IPS-NIHi11 (cell line): Measurements from ENCODE around the gene CD99L2.
"Not testable (repeated sequence)": the region's sequence is repeated elsewhere in the genome, so short reads cannot be mapped to it uniquely, and the experiment has no call there.

ENCODE experiments used
- DNase-seq: peaks from one replicate; pipeline ENCODE4 v3.0.0; 2012; ENCODE audit warnings: mixed read lengths, low spot score

Gene CD99L2

GRCh38 chrX:150896632-150897031 lies 1.8 kb downstream of the CD99L2 start:
- DNase-seq = no peak

- no peak for DNase-seq
These were observed 4.5 kb downstream of the CD99L2 start for GRCh38 chrX:150893936-150894335.

GRCh38 chrX:150889131-150889530 lies 9.3 kb downstream of the CD99L2 start:
- no peak for DNase-seq

GRCh38 chrX:150887906-150888465 lies 10.5 kb downstream of the CD99L2 start:
- DNase-seq = no peak

GRCh38 chrX:150887268-150887667 lies 11.2 kb downstream of the CD99L2 start:
- not testable (repeated sequence) for DNase-seq

GRCh38 chrX:150886381-150886780 lies 12.1 kb downstream of the CD99L2 start:
- no peak for DNase-seq

GRCh38 chrX:150880808-150881165 lies 17.7 kb downstream of the CD99L2 start:
- DNase-seq = no peak

GRCh38 chrX:150879855-150880807 lies 18.3 kb downstream of the CD99L2 start:
- no peak for DNase-seq

- not testable (repeated sequence) for DNase-seq
These were observed 22.8 kb downstream of the CD99L2 start for GRCh38 chrX:150875621-150876020.

GRCh38 chrX:150874448-150874847 lies 24.0 kb downstream of the CD99L2 start:
- DNase-seq = no peak

GRCh38 chrX:150873616-150874015 lies 24.9 kb downstream of the CD99L2 start:
- no peak for DNase-seq

- no peak for DNase-seq
These were observed 25.6 kb downstream of the CD99L2 start for GRCh38 chrX:150872773-150873336.

- no peak for DNase-seq
These were observed 27.1 kb downstream of the CD99L2 start for GRCh38 chrX:150871341-150871811.

- no peak for DNase-seq
These were observed 27.8 kb downstream of the CD99L2 start for GRCh38 chrX:150870487-150871340.

- DNase-seq = no peak
These were observed 28.4 kb downstream of the CD99L2 start for GRCh38 chrX:150870029-150870428.

- DNase-seq = no peak
These were observed 29.0 kb downstream of the CD99L2 start for GRCh38 chrX:150869450-150869849.

- DNase-seq = no peak
These were observed 29.8 kb downstream of the CD99L2 start for GRCh38 chrX:150868625-150869024.

- no peak for DNase-seq
These were observed 34.3 kb downstream of the CD99L2 start for GRCh38 chrX:150864127-150864526.

GRCh38 chrX:150863191-150863590 lies 35.3 kb downstream of the CD99L2 start:
- no peak for DNase-seq

- no peak for DNase-seq
These were observed 41.0 kb downstream of the CD99L2 start for GRCh38 chrX:150857453-150857852.

- no peak for DNase-seq
These were observed 41.7 kb downstream of the CD99L2 start for GRCh38 chrX:150856785-150857184.

GRCh38 chrX:150856101-150856500 lies 42.4 kb downstream of the CD99L2 start:
- DNase-seq = no peak
